IMR-90 (cell line): ENCODE data around the gene KLF11. TPM values are rescaled to one million over a fixed set of nuclear protein-coding genes. Genes with fewer than 3 reads are reported as not detected.
A peak's percentile ranks its signal among the peaks of the same experiment; 100 is the strongest.

Experiments
- ATAC-seq: fragments of 200-7000 bp; cut with Tn5 transposase; 2 replicates; pipeline ENCODE4 v1.9.1; 2020; ENCODE audit warnings: low read depth, mild to moderate bottlenecking, moderate library complexity
- BruUV-seq: library from RNA; stranded (reverse); fragments of 400-500 nt; replicated peaks from 2 replicates; lab custom pipeline; 2021; lab: Mats Ljungman, UMichigan
- CTCF ChIA-PET: fragments of 300-600 bp; formaldehyde crosslinking; extraction: SDS; loops from one replicate; lab custom pipeline; 2021; ENCODE audit warnings: antibody characterized with exemption; lab: Yijun Ruan, JAX
- POLR2A ChIA-PET: fragments of 300-600 bp; sonication (Branson Sonifier 250); formaldehyde crosslinking; loops from one replicate; lab custom pipeline; 2022; ENCODE audit warnings: antibody characterized with exemption; ENCODE audit not compliant: unreplicated experiment; lab: Charles Lee
- DNase-seq: peaks from one replicate; pipeline ENCODE4 v3.0.0; 2013
- H2AFZ ChIP-seq: replicated peaks from 2 replicates; pipeline ENCODE3; 2013; ENCODE audit warnings: low read length, mild to moderate bottlenecking; ENCODE audit not compliant: poor library complexity
- H2AK5ac ChIP-seq: 2 replicates; pipeline ENCODE4 v1.6.1; 2013; ENCODE audit warnings: low read depth, low read length, inconsistent platforms
- H2AK9ac ChIP-seq: replicated peaks from 2 replicates; pipeline ENCODE3; 2013; ENCODE audit warnings: mild to moderate bottlenecking, low read depth, low read length, moderate library complexity; ENCODE audit not compliant: poor library complexity
- H2BK120ac ChIP-seq: 2 replicates; pipeline ENCODE4 v1.6.1; 2013; ENCODE audit warnings: low read depth, low read length, inconsistent platforms
- H2BK15ac ChIP-seq: 3 replicates; pipeline ENCODE4 v1.6.1; 2013; ENCODE audit warnings: low read depth, low read length, inconsistent platforms
- H2BK20ac ChIP-seq: 2 replicates; pipeline ENCODE4 v1.6.1; 2013; ENCODE audit warnings: low read depth, mild to moderate bottlenecking, inconsistent platforms, low read length, moderate library complexity
- H2BK5ac ChIP-seq: 2 replicates; pipeline ENCODE4 v1.6.1; 2013; ENCODE audit warnings: mild to moderate bottlenecking, low read depth, low read length, inconsistent platforms; ENCODE audit not compliant: poor library complexity, severe bottlenecking
- H3K14ac ChIP-seq: replicated peaks from 2 replicates; pipeline ENCODE4 v1.6.1; 2013; ENCODE audit warnings: low read depth, low read length, inconsistent platforms
- H3K18ac ChIP-seq: 2 replicates; pipeline ENCODE4 v1.6.1; 2013; ENCODE audit warnings: low read depth, low read length, control low read depth
- H3K23ac ChIP-seq: 2 replicates; pipeline ENCODE4 v1.6.1; 2013; ENCODE audit warnings: low read depth, low read length, inconsistent platforms
- H3K27ac ChIP-seq: 2 replicates; pipeline ENCODE4 v1.5.1; 2013; ENCODE audit warnings: mild to moderate bottlenecking, control low read depth, low read length; ENCODE audit not compliant: insufficient read depth
- H3K27me3 ChIP-seq: 2 replicates; pipeline ENCODE4 v1.6.1; 2013; ENCODE audit warnings: low read length; ENCODE audit not compliant: control insufficient read depth, insufficient read depth
- H3K36me3 ChIP-seq: 2 replicates; pipeline ENCODE4 v1.6.1; 2013; ENCODE audit warnings: low read length, mixed read lengths; ENCODE audit not compliant: control insufficient read depth, insufficient read depth
- H3K4ac ChIP-seq: 2 replicates; pipeline ENCODE4 v1.6.1; 2013; ENCODE audit warnings: low read depth, low read length, inconsistent platforms
- H3K4me1 ChIP-seq: 2 replicates; pipeline ENCODE4 v1.6.1; 2013; ENCODE audit warnings: low read length, mixed read lengths; ENCODE audit not compliant: control insufficient read depth, insufficient read depth
- H3K4me2 ChIP-seq: 2 replicates; pipeline ENCODE4 v1.6.1; 2013; ENCODE audit warnings: low read depth, mild to moderate bottlenecking, control low read depth, low read length, moderate library complexity
- H3K4me3 ChIP-seq: 2 replicates; pipeline ENCODE4 v1.5.1; 2013; ENCODE audit warnings: low read depth, mild to moderate bottlenecking, control low read depth, low read length, moderate library complexity; ENCODE audit not compliant: insufficient read depth
- H3K56ac ChIP-seq: 2 replicates; pipeline ENCODE4 v1.6.1; 2013; ENCODE audit warnings: low read length, inconsistent platforms; ENCODE audit not compliant: insufficient read depth; ENCODE audit errors: extremely low read depth
- H3K79me1 ChIP-seq, 2 experiments: 2 replicates each; pipeline ENCODE4 v1.6.1; 2013; ENCODE audit warnings: low read length in 2 of 2, inconsistent platforms in 1 of 2, low read depth in 1 of 2
- H3K9ac ChIP-seq: 2 replicates; pipeline ENCODE4 v1.6.1; 2013; ENCODE audit warnings: low read depth, low read length, control low read depth
- H3K9me1 ChIP-seq: 2 replicates; pipeline ENCODE4 v1.6.1; 2013; ENCODE audit warnings: low read length, inconsistent platforms; ENCODE audit not compliant: insufficient read depth
- H3K9me3 ChIP-seq: 2 replicates; pipeline ENCODE4 v1.6.1; 2013; ENCODE audit warnings: low read length; ENCODE audit not compliant: control insufficient read depth, insufficient read depth
- H4K20me1 ChIP-seq: 2 replicates; pipeline ENCODE4 v1.6.1; 2013; ENCODE audit warnings: low read length, inconsistent platforms; ENCODE audit not compliant: insufficient read depth
- H4K5ac ChIP-seq: 2 replicates; pipeline ENCODE4 v1.6.1; 2013; ENCODE audit warnings: mild to moderate bottlenecking, low read depth, low read length, control low read depth
- H4K8ac ChIP-seq, 2 experiments: 2 replicates each; pipeline ENCODE4 v1.6.1; 2013; ENCODE audit warnings: low read depth in 2 of 2, low read length in 2 of 2, control low read depth in 1 of 2, inconsistent platforms in 1 of 2
- H4K91ac ChIP-seq: 2 replicates; pipeline ENCODE4 v1.6.1; 2013; ENCODE audit warnings: low read depth, low read length, inconsistent platforms; ENCODE audit not compliant: insufficient read depth
- BHLHE40 ChIP-seq: fragments of 150-350 bp; IDR thresholded peaks from 2 replicates; pipeline ENCODE4 v1.6.1; 2016; ENCODE audit warnings: mild to moderate bottlenecking, low read depth, low read length
- CEBPB ChIP-seq: IDR thresholded peaks from 2 replicates; pipeline ENCODE4 v1.6.1; 2012; ENCODE audit warnings: low read depth, low read length, improper control_type of control experiment
- MXI1 ChIP-seq: IDR thresholded peaks from 2 replicates; pipeline ENCODE4 v1.6.1; 2012; ENCODE audit warnings: low read depth, mild to moderate bottlenecking, low read length, moderate library complexity, borderline replicate concordance
- RFX5 ChIP-seq: IDR thresholded peaks from 2 replicates; pipeline ENCODE4 v1.8.0; 2012; ENCODE audit warnings: low read depth, mild to moderate bottlenecking, low read length, moderate library complexity
- SMC3 ChIP-seq: fragments of 150-350 bp; IDR thresholded peaks from 2 replicates; pipeline ENCODE4 v1.6.1; 2016; ENCODE audit warnings: low read depth, mild to moderate bottlenecking, antibody characterized with exemption, low read length, moderate library complexity
- WGBS, 2 experiments: methylation state at CpG; one replicate each; pipeline versions ENCODE4 v1.1.5 to v1.1.7; 2013; ENCODE audit warnings: missing lambda C conversion rate in 2 of 2; ENCODE audit not compliant: insufficient read length in 1 of 2; ENCODE audit errors: extremely low coverage in 2 of 2; 5-methylcytosine and 5-hydroxymethylcytosine counted together
- dilution Hi-C: fragments of 300-500 bp; cut with HindIII; formaldehyde crosslinking; loops from one replicate; pipeline ENCODE4 v1.14.3; 2018; ENCODE audit warnings: low sequenced_read_pairs; ENCODE audit not compliant: unreplicated experiment
- in situ Hi-C: fragments of 300-500 bp; cut with MboI; formaldehyde crosslinking; loops from 3 replicates; pipeline ENCODE4 v1.14.3; 2019; ENCODE audit warnings: low sequenced_read_pairs, inconsistent platforms, mixed read lengths
- intact Hi-C: fragments of 100-400 bp; cut with micrococcal nuclease; formaldehyde crosslinking; loops from 2 replicates; pipeline ENCODE4 v1.10.0; 2022
- polyA plus RNA-seq, 3 experiments: library from polyadenylated mRNA; depleted of rRNA; stranded (reverse); fragments of >200 nt; gene quantifications; 2 replicates each; pipeline ENCODE4 v1.2.3, GENCODE V29; 2012; ENCODE audit warnings: low replicate concordance in 1 of 3
- total RNA-seq: library from RNA; depleted of rRNA; stranded (reverse); fragments of >200 nt; gene quantifications from 2 replicates; pipeline ENCODE4 v1.2.3, GENCODE V29; 2012
- TF ChIP-seq, protein P1 (sequence below): fragments of 150-350 bp; IDR thresholded peaks from 2 replicates; pipeline ENCODE4 v1.6.1; 2017; ENCODE audit warnings: mild to moderate bottlenecking, antibody characterized with exemption, low read length, low read depth

The KLF11 gene
- total and polyA plus RNA-seq, 2 of the 4 experiments (the other 2 are of a cell fraction), result 2.0 to 2.4 TPM

DNA sequence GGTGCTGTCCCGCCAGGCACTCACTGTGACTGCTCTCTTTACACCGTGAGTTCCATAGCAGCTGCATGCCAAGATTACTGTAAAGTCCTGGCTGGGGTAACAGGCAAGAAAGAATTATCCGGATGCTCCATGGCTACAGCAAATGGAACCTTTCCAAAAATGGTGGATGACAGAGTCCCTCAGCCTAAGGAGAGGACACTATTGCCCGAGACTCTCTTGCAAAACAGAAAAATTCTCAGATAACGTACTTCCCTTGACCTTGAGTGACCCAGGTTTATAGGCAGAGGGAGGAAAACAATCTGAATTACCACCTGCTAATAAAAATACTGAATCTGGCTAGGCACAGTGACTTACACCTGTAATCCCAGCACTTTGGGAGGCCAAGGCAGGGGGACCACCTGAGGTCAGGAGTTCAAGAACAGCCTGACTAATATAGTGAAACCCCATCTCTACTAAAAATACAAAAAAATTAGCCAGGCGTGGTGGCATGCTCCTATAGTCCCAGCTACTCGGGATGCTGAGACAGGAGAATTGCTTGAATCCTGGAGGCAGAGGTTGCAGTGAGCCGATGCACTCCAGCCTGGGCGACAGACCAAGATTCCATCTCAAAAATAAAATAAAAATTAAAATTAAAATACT lies 32.3 kb downstream of the KLF11 start:
- Histone ChIP-seq H2AK5ac (no peak overlapping the region), H3K9me1 (no peaks in the 10 kb centered on the region; the same call in 1 of the 2 replicates), H4K8ac (no peak overlapping the region), H3K9ac (no peak overlapping the region), H3K18ac (no peak overlapping the region), H3K27me3 (peaks cover 48% of the 10 kb centered on the region), H2AFZ (peak overlapping the region; percentile 43), H2BK5ac (no peak overlapping the region), H2BK20ac (no peak overlapping the region), H3K4me2 (no peak overlapping the region), H4K91ac (no peak overlapping the region), H3K27ac (no peak overlapping the region), H3K14ac (no peak overlapping the region), H3K4ac (no peak overlapping the region), H4K20me1 (peaks cover 6% of the 10 kb centered on the region; the same call in 1 of the 2 replicates), H4K5ac (no peak overlapping the region), H3K4me1 (0 out of 2 replicates have a peak, but pooled peaks cover 2% of the 10 kb centered on the region), H3K23ac (no peak overlapping the region), H2BK15ac (no peak overlapping the region), H2BK120ac (no peak overlapping the region), H3K56ac (no peak overlapping the region), H3K9me3 (no peaks in the 10 kb centered on the region), H2AK9ac (no peak overlapping the region), H3K36me3 (no peaks in the 10 kb centered on the region), H3K79me1 (no peaks in the 10 kb centered on the region), H3K4me3 (no peak overlapping the region)
- in situ Hi-C loops, result loop anchor here (5.0 to 10.0 kb wide), 2 partner anchors 357 to 589 kb away; no protein-coding TSS in a partner anchor
- ChIA-PET POLR2A (no interaction called here), CTCF (interaction anchor here (0.6 to 1.5 kb wide), 2 partner anchors 21 to 36 kb away, joined by 3 to 5 read pairs; no protein-coding TSS in a partner anchor)
- TF ChIP-seq BHLHE40, result no peak
- no peak for TF ChIP-seq RFX5
- no peak for TF ChIP-seq CEBPB
- TF ChIP-seq, protein P1, sequence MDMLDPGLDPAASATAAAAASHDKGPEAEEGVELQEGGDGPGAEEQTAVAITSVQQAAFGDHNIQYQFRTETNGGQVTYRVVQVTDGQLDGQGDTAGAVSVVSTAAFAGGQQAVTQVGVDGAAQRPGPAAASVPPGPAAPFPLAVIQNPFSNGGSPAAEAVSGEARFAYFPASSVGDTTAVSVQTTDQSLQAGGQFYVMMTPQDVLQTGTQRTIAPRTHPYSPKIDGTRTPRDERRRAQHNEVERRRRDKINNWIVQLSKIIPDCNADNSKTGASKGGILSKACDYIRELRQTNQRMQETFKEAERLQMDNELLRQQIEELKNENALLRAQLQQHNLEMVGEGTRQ, result no peak
- no peak for TF ChIP-seq MXI1
- no peak for TF ChIP-seq SMC3
- no peak for DNase-seq
- no peak for ATAC-seq
- BruUV-seq, result no TSS peak
- dilution Hi-C loops, result no loop called here
- intact Hi-C loops, result loop anchor here (10.0 kb wide), 1 partner anchor 329 kb away; no protein-coding TSS in a partner anchor
- 78% methylated on average over 1 of the region's 9 CpGs; no CpG with 5 or more reads in 1 of the 2 experiments for WGBS, 2 experiments
